DOHH2 (cell line): ENCODE results near the gene TAF11.

Experiments used
- CTCF ChIP-seq: fragments of 200-600 bp; sonication (generic); IDR thresholded peaks from one replicate; pipeline ENCODE4 v1.5.1; 2014; ENCODE audit warnings: antibody characterized with exemption, mild to moderate bottlenecking, low read depth, low read length; ENCODE audit not compliant: poor library complexity, severe bottlenecking
- EZH2phosphoT487 ChIP-seq: fragments of 200-600 bp; sonication (generic); IDR thresholded peaks from 2 replicates; pipeline ENCODE4 v1.6.1; 2017; ENCODE audit warnings: borderline replicate concordance, mild to moderate bottlenecking, antibody characterized with exemption, low read length, moderate library complexity, mixed read lengths

GRCh38 chr6:34900321-34901031 is 12.6 kb upstream of the TAF11 start:
- TF ChIP-seq CTCF (no peak), EZH2phosphoT487 (no peak)
